H1 (cell line): ENCODE results near the gene GCFC2. TPM values are rescaled to one million over a fixed set of nuclear protein-coding genes. Genes with fewer than 3 reads are reported as not detected.

ENCODE experiments used
- CTCF ChIA-PET: fragments of 300-600 bp; sonication (Branson Sonifier 250); formaldehyde crosslinking; loops from one replicate; lab custom pipeline; 2021; ENCODE audit not compliant: partially characterized antibody; lab: Charles Lee
- POLR2A ChIA-PET: fragments of 300-600 bp; sonication (Branson Sonifier 250); formaldehyde crosslinking; loops from one replicate; lab custom pipeline; 2021; ENCODE audit warnings: inconsistent platforms; ENCODE audit not compliant: partially characterized antibody; lab: Charles Lee
- DNase-seq, 2 experiments: peaks; one replicate each; pipeline versions ENCODE4 v3.0.0 to v3.0.0-alpha.2; 2010 to 2022; ENCODE audit warnings: low spot score in 2 of 2, low read depth in 1 of 2, mixed read lengths in 1 of 2
- FAIRE-seq: peaks from 2 replicates; lab custom pipeline; 2011; peaks lifted over from hg19 to GRCh38; lab: Jason Lieb, UNC
- H2AFZ ChIP-seq: 2 replicates; pipeline ENCODE4 v1.8.1; 2012; ENCODE audit warnings: low read length, inconsistent platforms
- H2AK5ac ChIP-seq: 2 replicates; pipeline ENCODE4 v1.6.1; 2013; ENCODE audit warnings: low read depth, low read length
- H2BK120ac ChIP-seq: replicated peaks from 2 replicates; pipeline ENCODE3; 2013; ENCODE audit warnings: low read depth, low read length, inconsistent platforms
- H2BK12ac ChIP-seq: 2 replicates; pipeline ENCODE4 v1.6.1; 2013; ENCODE audit warnings: low read depth, low read length
- H2BK15ac ChIP-seq: 2 replicates; pipeline ENCODE4 v1.6.1; 2013; ENCODE audit warnings: low read length
- H2BK20ac ChIP-seq: 2 replicates; pipeline ENCODE4 v1.6.1; 2013; ENCODE audit warnings: low read length
- H2BK5ac ChIP-seq: 2 replicates; pipeline ENCODE4 v1.6.1; 2013; ENCODE audit warnings: low read depth, low read length
- H3K14ac ChIP-seq: 2 replicates; pipeline ENCODE4 v1.6.1; 2013; ENCODE audit warnings: inconsistent platforms; ENCODE audit not compliant: insufficient read length
- H3K18ac ChIP-seq: 2 replicates; pipeline ENCODE4 v1.6.1; 2013; ENCODE audit warnings: low read length; ENCODE audit errors: extremely low read depth
- H3K23ac ChIP-seq: 2 replicates; pipeline ENCODE4 v1.6.1; 2013; ENCODE audit warnings: inconsistent platforms; ENCODE audit not compliant: insufficient read length
- H3K23me2 ChIP-seq: 2 replicates; pipeline ENCODE4 v1.6.1; 2013; ENCODE audit warnings: low read depth, low read length
- H3K27ac ChIP-seq: 2 replicates; pipeline ENCODE4 v1.6.1; 2011; ENCODE audit warnings: low read depth, low read length, inconsistent platforms
- H3K27me3 ChIP-seq, 4 experiments: replicated peaks in 1 of 4; 1 replicate in 1 of 4; 2 replicates in 3 of 4; pipeline versions ENCODE4 v1.6.1 to v1.8.1; 2011 to 2013; ENCODE audit warnings: low read length in 3 of 4, mild to moderate bottlenecking in 3 of 4, inconsistent platforms in 2 of 4, mixed read lengths in 2 of 4, moderate library complexity in 1 of 4; ENCODE audit not compliant: control insufficient read depth in 3 of 4, insufficient read depth in 3 of 4; ENCODE audit errors: extremely low read depth in 1 of 4
- H3K36me3 ChIP-seq, 4 experiments: 2 replicates each; pipeline versions ENCODE4 v1.6.1 to v1.8.1; 2011 to 2013; ENCODE audit warnings: mild to moderate bottlenecking in 4 of 4, low read length in 3 of 4, moderate library complexity in 2 of 4, control low read depth in 1 of 4, inconsistent platforms in 1 of 4; ENCODE audit not compliant: insufficient read depth in 4 of 4, control insufficient read depth in 2 of 4
- H3K4ac ChIP-seq: replicated peaks from 2 replicates; pipeline ENCODE3; 2013; ENCODE audit warnings: low read length, low read depth, mixed read lengths, inconsistent platforms; ENCODE audit not compliant: insufficient read length
- H3K4me1 ChIP-seq, 4 experiments: replicated peaks in 1 of 4; 1 replicate in 1 of 4; 2 replicates in 3 of 4; pipeline versions ENCODE4 v1.6.1 to v1.8.1; 2011 to 2013; ENCODE audit warnings: low read length in 3 of 4, inconsistent platforms in 2 of 4, mixed read lengths in 1 of 4; ENCODE audit not compliant: insufficient read depth in 4 of 4, control insufficient read depth in 3 of 4
- H3K4me2 ChIP-seq, 2 experiments: 2 replicates each; pipeline versions ENCODE4 v1.6.1 to v1.8.1; 2011 to 2013; ENCODE audit warnings: low read depth in 2 of 2, low read length in 2 of 2, control low read depth in 1 of 2, inconsistent platforms in 1 of 2, mild to moderate bottlenecking in 1 of 2; ENCODE audit not compliant: insufficient read depth in 1 of 2
- H3K4me3 ChIP-seq, 4 experiments: fragments of 200-600, 300-600 bp in 1 of 4; sonication (generic), shearing (Covaris generic), sonication (Bioruptor Twin) in 1 of 4; 2 replicates each; pipeline versions ENCODE4 v1.5.1 to v1.8.1; 2011 to 2016; ENCODE audit warnings: low read length in 4 of 4, low read depth in 3 of 4, control low read depth in 2 of 4, inconsistent platforms in 2 of 4, mild to moderate bottlenecking in 2 of 4, mixed read lengths in 1 of 4, moderate library complexity in 1 of 4; ENCODE audit not compliant: insufficient read depth in 2 of 4; ENCODE audit errors: extremely low read depth in 1 of 4
- H3K56ac ChIP-seq: replicated peaks from 2 replicates; pipeline ENCODE3; 2013; ENCODE audit warnings: low read depth, mild to moderate bottlenecking, mixed read lengths, low read length, inconsistent platforms; ENCODE audit not compliant: insufficient read length
- H3K79me1 ChIP-seq: 2 replicates; pipeline ENCODE4 v1.6.1; 2013; ENCODE audit warnings: low read depth, low read length, control low read depth
- H3K79me2 ChIP-seq, 2 experiments: 2 replicates each; pipeline versions ENCODE4 v1.6.1 to v1.8.1; 2012 to 2013; ENCODE audit warnings: low read length in 2 of 2, mild to moderate bottlenecking in 2 of 2, inconsistent platforms in 1 of 2; ENCODE audit not compliant: insufficient read depth in 2 of 2, control insufficient read depth in 1 of 2
- H3K9ac ChIP-seq, 4 experiments: replicated peaks in 1 of 4; 1 replicate in 1 of 4; 2 replicates in 3 of 4; pipeline versions ENCODE4 v1.6.1 to v1.8.1; 2011 to 2013; ENCODE audit warnings: low read depth in 3 of 4, low read length in 3 of 4, control low read depth in 2 of 4, mild to moderate bottlenecking in 2 of 4, moderate library complexity in 2 of 4, inconsistent platforms in 1 of 4; ENCODE audit errors: extremely low read depth in 1 of 4
- H3K9me3 ChIP-seq, 2 experiments: 2 replicates each; pipeline versions ENCODE4 v1.6.1 to v1.8.1; 2012 to 2013; ENCODE audit warnings: mild to moderate bottlenecking in 2 of 2, moderate library complexity in 2 of 2, control low read depth in 1 of 2, inconsistent platforms in 1 of 2, low read depth in 1 of 2, low read length in 1 of 2, mixed read lengths in 1 of 2; ENCODE audit not compliant: insufficient read depth in 2 of 2
- H4K20me1 ChIP-seq, 2 experiments: replicated peaks in 1 of 2; 2 replicates each; pipeline versions ENCODE3 to v1.8.1; 2011 to 2013; ENCODE audit warnings: inconsistent platforms in 2 of 2, low read length in 2 of 2, mild to moderate bottlenecking in 1 of 2; ENCODE audit not compliant: insufficient read depth in 2 of 2, control insufficient read depth in 1 of 2
- H4K5ac ChIP-seq: 2 replicates; pipeline ENCODE4 v1.6.1; 2013; ENCODE audit warnings: low read length, low read depth, mixed read lengths, inconsistent platforms; ENCODE audit not compliant: insufficient read length
- H4K8ac ChIP-seq: 2 replicates; pipeline ENCODE4 v1.8.0; 2013; ENCODE audit warnings: mild to moderate bottlenecking, moderate library complexity, low read length, inconsistent platforms; ENCODE audit not compliant: insufficient read depth; ENCODE audit errors: extremely low read depth
- H4K91ac ChIP-seq: replicated peaks from 2 replicates; pipeline ENCODE3; 2013; ENCODE audit warnings: low read length, mixed read lengths, inconsistent platforms; ENCODE audit not compliant: insufficient read length
- BACH1 ChIP-seq: IDR thresholded peaks from 2 replicates; pipeline ENCODE4 v1.6.1; 2012; ENCODE audit warnings: low read length, improper control_type of control experiment
- BCL11A ChIP-seq, 2 experiments: IDR thresholded peaks; one replicate each; pipeline ENCODE4 v1.6.1; 2011; ENCODE audit warnings: low read depth in 2 of 2, low read length in 2 of 2, mild to moderate bottlenecking in 2 of 2
- CHD2 ChIP-seq: IDR thresholded peaks from 2 replicates; pipeline ENCODE4 v1.6.1; 2012; ENCODE audit warnings: low read length, improper control_type of control experiment
- JUND ChIP-seq: IDR thresholded peaks from 2 replicates; pipeline ENCODE4 v1.6.1; 2011; ENCODE audit warnings: mild to moderate bottlenecking, improper control_type of control experiment, low read length
- KDM5A ChIP-seq: fragments of 200-600 bp; IDR thresholded peaks from 2 replicates; pipeline ENCODE4 v1.7.1; 2012; ENCODE audit warnings: mild to moderate bottlenecking, low read length, inconsistent platforms, mixed read lengths
- RBBP5 ChIP-seq: IDR thresholded peaks from 2 replicates; pipeline ENCODE4 v1.7.1; 2012; ENCODE audit warnings: low read depth, mild to moderate bottlenecking, inconsistent platforms, low read length, moderate library complexity, borderline replicate concordance
- SIN3A ChIP-seq, 2 experiments: IDR thresholded peaks in 1 of 2; conservative IDR thresholded peaks in 1 of 2; 2 replicates each; pipeline ENCODE4 v1.6.1; 2011 to 2012; ENCODE audit warnings: low read length in 2 of 2, improper control_type of control experiment in 1 of 2, low read depth in 1 of 2, mild to moderate bottlenecking in 1 of 2
- SP4 ChIP-seq: IDR thresholded peaks from 2 replicates; pipeline ENCODE4 v1.6.1; 2012; ENCODE audit warnings: low read length, inconsistent platforms
- TCF12 ChIP-seq: IDR thresholded peaks from 2 replicates; pipeline ENCODE4 v1.6.1; 2011; ENCODE audit warnings: low read depth, mild to moderate bottlenecking, low read length
- WGBS, 2 experiments: shearing (Covaris generic) in 1 of 2; methylation state at CpG; one replicate each; pipeline versions ENCODE4 v1.1.6 to v1.1.7; 2013 to 2015; ENCODE audit warnings: low lambda C conversion rate in 2 of 2, mixed read lengths in 2 of 2, inconsistent platforms in 1 of 2, low coverage in 1 of 2, missing lambda C conversion rate in 1 of 2; ENCODE audit not compliant: insufficient replicate concordance in 2 of 2, insufficient coverage in 1 of 2, insufficient read length in 1 of 2; ENCODE audit errors: extremely low coverage in 1 of 2, missing lambda C conversion rate in 1 of 2; 5-methylcytosine and 5-hydroxymethylcytosine counted together
- polyA plus RNA-seq, 7 experiments: library from polyadenylated mRNA; depleted of rRNA in 3 of 7; stranded (reverse) in 5 of 7; unstranded in 2 of 7; fragments of >200 nt in 5 of 7; fragments of 200-250 nt in 2 of 7; gene quantifications; 1 replicate in 5 of 7; 2 replicates in 1 of 7; 4 replicates in 1 of 7; pipeline versions ENCODE4 v1.2.1 to v1.2.3, GENCODE V29; 2011 to 2013; ENCODE audit warnings: missing spikeins in 2 of 7, mixed read lengths in 2 of 7
- total RNA-seq: library from RNA; stranded (reverse); fragmentation: NEBNext Ultra II Directional; extraction: Animal tissue kit (Norgen Biotek cat#: 25700); gene quantifications from 2 replicates; pipeline ENCODE4 v1.2.1, GENCODE V29; 2021
- TF ChIP-seq, protein P1 (sequence below): IDR thresholded peaks from 2 replicates; pipeline ENCODE4 v1.6.1; 2011; ENCODE audit warnings: low read length, improper control_type of control experiment
- TF ChIP-seq, protein P2 (sequence below): IDR thresholded peaks from 2 replicates; pipeline ENCODE4 v1.6.1; 2012; ENCODE audit warnings: inconsistent platforms
- TF ChIP-seq, protein P3 (sequence below): IDR thresholded peaks from 2 replicates; pipeline ENCODE4 v1.6.1; 2012; ENCODE audit warnings: inconsistent platforms

Gene GCFC2
- total and polyA plus RNA-seq, 2 of the 8 experiments (the other 6 are each of a cell fraction or from before 2014, with no cell fraction given), result 5.6 to 19.1 TPM

DNA sequence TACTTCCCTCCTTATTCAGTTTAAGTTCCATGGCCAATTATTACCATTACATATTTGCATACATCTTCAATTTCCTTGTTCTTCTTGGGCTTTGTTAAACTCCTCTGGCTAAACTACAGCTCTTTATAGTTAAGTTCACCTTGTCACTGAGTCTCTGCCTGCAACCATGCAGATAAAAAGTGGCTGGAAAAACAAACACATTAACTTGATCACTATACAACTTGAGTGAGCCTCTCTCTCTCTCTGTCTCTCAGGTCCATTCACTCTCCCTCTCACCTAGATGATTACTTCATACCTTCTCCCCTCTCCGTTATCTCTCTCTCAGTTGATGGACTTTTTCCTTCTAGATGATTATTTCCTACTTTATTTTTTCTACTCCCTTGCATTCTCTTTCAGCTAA, 30.3 kb downstream of the GCFC2 start:
- H3K23me2 ChIP-seq, result no peaks in the 10 kb centered on the region
- 94% methylated on average over 1 of the region's 1 CpG; no CpG with 5 or more reads in 1 of the 2 experiments for WGBS, 2 experiments
- no peak overlapping the region for H2BK5ac ChIP-seq
- no peak overlapping the region for H3K4me3 ChIP-seq
- DNase-seq (no peak), FAIRE-seq (no peak)
- no peak overlapping the region for H2AFZ ChIP-seq
- H3K27me3 ChIP-seq, result no peaks in the 10 kb centered on the region
- H2BK15ac ChIP-seq, result no peak overlapping the region
- no peak overlapping the region for H3K9ac ChIP-seq
- peaks cover 0 to 4% (median 0%) of the 10 kb centered on the region in 4 experiments; a peak in 1 of 8 replicates for H3K36me3 ChIP-seq
- no peaks in the 10 kb centered on the region for H3K4me1 ChIP-seq
- H3K23ac ChIP-seq, result no peak overlapping the region
- H4K91ac ChIP-seq, result no peak overlapping the region
- no peaks in the 10 kb centered on the region for H3K79me1 ChIP-seq
- no peak overlapping the region for H4K8ac ChIP-seq
- ChIA-PET CTCF (interaction anchor here (5.2 kb wide), 1 partner anchor 39 kb away, joined by 31 read pairs; no protein-coding TSS in a partner anchor), POLR2A (no interaction called here)
- no peak overlapping the region for H2BK120ac ChIP-seq
- no peak overlapping the region for H2AK5ac ChIP-seq
- no peak overlapping the region for H3K18ac ChIP-seq
- H3K9me3 ChIP-seq, result no peaks in the 10 kb centered on the region
- no peak overlapping the region for H2BK20ac ChIP-seq
- H3K4ac ChIP-seq, result no peak overlapping the region
- H3K14ac ChIP-seq, result no peak overlapping the region
- no peak overlapping the region for H3K56ac ChIP-seq
- H3K79me2 ChIP-seq, result no peaks in the 10 kb centered on the region
- no peak overlapping the region for H4K5ac ChIP-seq
- H2BK12ac ChIP-seq, result no peak overlapping the region
- no peak overlapping the region for H3K27ac ChIP-seq
- no peaks in the 10 kb centered on the region for H4K20me1 ChIP-seq
- no peak overlapping the region for H3K4me2 ChIP-seq
- TF ChIP-seq, protein P1, sequence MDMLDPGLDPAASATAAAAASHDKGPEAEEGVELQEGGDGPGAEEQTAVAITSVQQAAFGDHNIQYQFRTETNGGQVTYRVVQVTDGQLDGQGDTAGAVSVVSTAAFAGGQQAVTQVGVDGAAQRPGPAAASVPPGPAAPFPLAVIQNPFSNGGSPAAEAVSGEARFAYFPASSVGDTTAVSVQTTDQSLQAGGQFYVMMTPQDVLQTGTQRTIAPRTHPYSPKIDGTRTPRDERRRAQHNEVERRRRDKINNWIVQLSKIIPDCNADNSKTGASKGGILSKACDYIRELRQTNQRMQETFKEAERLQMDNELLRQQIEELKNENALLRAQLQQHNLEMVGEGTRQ, result no peak
- no peak for TF ChIP-seq KDM5A
- no peak for TF ChIP-seq CHD2
- TF ChIP-seq BCL11A (IDR thresholded peaks at IDR 0.05; ENCODE audit: low read depth in 2 of 2, low read length in 2 of 2), result no peak
- no peak for TF ChIP-seq TCF12
- TF ChIP-seq BACH1, result no peak
- TF ChIP-seq, protein P2, sequence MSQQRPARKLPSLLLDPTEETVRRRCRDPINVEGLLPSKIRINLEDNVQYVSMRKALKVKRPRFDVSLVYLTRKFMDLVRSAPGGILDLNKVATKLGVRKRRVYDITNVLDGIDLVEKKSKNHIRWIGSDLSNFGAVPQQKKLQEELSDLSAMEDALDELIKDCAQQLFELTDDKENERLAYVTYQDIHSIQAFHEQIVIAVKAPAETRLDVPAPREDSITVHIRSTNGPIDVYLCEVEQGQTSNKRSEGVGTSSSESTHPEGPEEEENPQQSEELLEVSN, result no peak
- TF ChIP-seq SP4, result no peak
- TF ChIP-seq JUND, result no peak
- no peak for TF ChIP-seq SIN3A (conservative IDR thresholded peaks at IDR 0.05 in 1 of 2, IDR thresholded peaks at IDR 0.05 in 1 of 2; ENCODE audit: low read depth in 1 of 2, low read length in 2 of 2)
- no peak for TF ChIP-seq RBBP5
- TF ChIP-seq, protein P3, sequence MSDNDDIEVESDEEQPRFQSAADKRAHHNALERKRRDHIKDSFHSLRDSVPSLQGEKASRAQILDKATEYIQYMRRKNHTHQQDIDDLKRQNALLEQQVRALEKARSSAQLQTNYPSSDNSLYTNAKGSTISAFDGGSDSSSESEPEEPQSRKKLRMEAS, result no peak
